ENCODE results near the gene ZC3H7A. TPM values are rescaled to one million over a fixed set of nuclear protein-coding genes. Genes with fewer than 3 reads are reported as not detected.

ZC3H7A gene
- total and polyA plus RNA-seq, 2 of the 13 experiments (the other 11 are each of a cell fraction or from before 2014, with no cell fraction given), result 29.2 to 36.8 TPM

DNA sequence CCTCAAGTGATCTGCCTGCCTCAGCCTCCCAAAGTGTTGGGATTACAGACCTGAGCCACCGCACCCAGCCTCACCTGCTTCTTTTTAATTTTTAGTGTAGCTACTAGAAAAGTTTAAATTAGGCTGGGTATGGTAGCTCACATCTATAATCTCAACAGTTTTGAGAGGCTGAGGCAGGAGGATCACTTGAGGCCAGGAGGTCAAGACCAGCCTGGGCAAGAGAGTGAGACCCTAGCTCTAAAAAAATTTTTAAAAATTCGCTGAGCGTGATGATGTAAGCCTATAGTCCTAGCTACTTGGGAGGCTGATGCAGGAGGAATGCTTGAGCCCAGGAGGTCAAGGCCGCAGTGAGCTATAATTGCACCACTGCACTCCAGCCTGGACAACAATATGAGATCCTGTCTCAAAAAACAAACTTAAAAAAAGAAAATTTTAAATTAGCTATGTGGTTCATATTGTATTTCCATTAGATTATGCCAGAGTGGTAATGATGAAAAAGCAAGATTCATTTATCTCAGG, 89.3 kb downstream of the ZC3H7A start (continued):
- TF ChIP-seq ZNF609 (CRISPR knock-in tag; IDR thresholded peaks at IDR 0.05; ENCODE audit: borderline replicate concordance) (no peak), ZBTB21 (CRISPR knock-in tag; IDR thresholded peaks at IDR 0.05) (no peak), ZNF317 (CRISPR knock-in tag; IDR thresholded peaks at IDR 0.05) (no peak), NR3C1 (CRISPR knock-in tag; IDR thresholded peaks at IDR 0.05) (no peak), HNF4A (CRISPR knock-in tag; IDR thresholded peaks at IDR 0.05) (peak; percentile 30; the same call in 1 of the 2 replicates), TCF12 (IDR thresholded peaks at IDR 0.05) (no peak), TCF12 (CRISPR knock-in tag; IDR thresholded peaks at IDR 0.05) (no peak), SIN3A (IDR thresholded peaks at IDR 0.05; ENCODE audit: borderline replicate concordance, low read depth, low read length) (no peak), NR2F1 (CRISPR knock-in tag; IDR thresholded peaks at IDR 0.05) (peak; percentile 67), TIGD3 (CRISPR knock-in tag; IDR thresholded peaks at IDR 0.05; ENCODE audit: borderline replicate concordance) (no peak), ZNF782 (CRISPR knock-in tag; IDR thresholded peaks at IDR 0.05; ENCODE audit: borderline replicate concordance) (no peak), TMF1 (CRISPR knock-in tag; IDR thresholded peaks at IDR 0.05; ENCODE audit: low read depth) (no peak), ZBTB10 (CRISPR knock-in tag; IDR thresholded peaks at IDR 0.05; ENCODE audit: borderline replicate concordance) (no peak), MEIS2 (CRISPR knock-in tag; IDR thresholded peaks at IDR 0.05) (no peak), HNRNPLL (IDR thresholded peaks at IDR 0.05; ENCODE audit: low read depth, low read length, poor library complexity, severe bottlenecking) (no peak)
- TF ChIP-seq, protein P1, sequence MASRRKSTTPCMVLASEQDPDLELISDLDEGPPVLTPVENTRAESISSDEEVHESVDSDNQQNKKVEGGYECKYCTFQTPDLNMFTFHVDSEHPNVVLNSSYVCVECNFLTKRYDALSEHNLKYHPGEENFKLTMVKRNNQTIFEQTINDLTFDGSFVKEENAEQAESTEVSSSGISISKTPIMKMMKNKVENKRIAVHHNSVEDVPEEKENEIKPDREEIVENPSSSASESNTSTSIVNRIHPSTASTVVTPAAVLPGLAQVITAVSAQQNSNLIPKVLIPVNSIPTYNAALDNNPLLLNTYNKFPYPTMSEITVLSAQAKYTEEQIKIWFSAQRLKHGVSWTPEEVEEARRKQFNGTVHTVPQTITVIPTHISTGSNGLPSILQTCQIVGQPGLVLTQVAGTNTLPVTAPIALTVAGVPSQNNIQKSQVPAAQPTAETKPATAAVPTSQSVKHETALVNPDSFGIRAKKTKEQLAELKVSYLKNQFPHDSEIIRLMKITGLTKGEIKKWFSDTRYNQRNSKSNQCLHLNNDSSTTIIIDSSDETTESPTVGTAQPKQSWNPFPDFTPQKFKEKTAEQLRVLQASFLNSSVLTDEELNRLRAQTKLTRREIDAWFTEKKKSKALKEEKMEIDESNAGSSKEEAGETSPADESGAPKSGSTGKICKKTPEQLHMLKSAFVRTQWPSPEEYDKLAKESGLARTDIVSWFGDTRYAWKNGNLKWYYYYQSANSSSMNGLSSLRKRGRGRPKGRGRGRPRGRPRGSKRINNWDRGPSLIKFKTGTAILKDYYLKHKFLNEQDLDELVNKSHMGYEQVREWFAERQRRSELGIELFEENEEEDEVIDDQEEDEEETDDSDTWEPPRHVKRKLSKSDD (CRISPR knock-in tag; IDR thresholded peaks at IDR 0.05; ENCODE audit: low read depth), result no peak
- TF ChIP-seq, protein P2, sequence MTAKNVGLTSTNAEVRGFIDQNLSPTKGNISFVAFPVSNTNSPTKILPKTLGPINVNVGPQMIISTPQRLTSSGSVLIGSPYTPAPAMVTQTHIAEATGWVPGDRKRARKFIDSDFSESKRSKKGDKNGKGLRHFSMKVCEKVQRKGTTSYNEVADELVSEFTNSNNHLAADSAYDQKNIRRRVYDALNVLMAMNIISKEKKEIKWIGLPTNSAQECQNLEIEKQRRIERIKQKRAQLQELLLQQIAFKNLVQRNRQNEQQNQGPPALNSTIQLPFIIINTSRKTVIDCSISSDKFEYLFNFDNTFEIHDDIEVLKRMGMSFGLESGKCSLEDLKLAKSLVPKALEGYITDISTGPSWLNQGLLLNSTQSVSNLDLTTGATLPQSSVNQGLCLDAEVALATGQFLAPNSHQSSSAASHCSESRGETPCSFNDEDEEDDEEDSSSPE (CRISPR knock-in tag; IDR thresholded peaks at IDR 0.05), result no peak

Data from HepG2 (cell line).